GM10266 (cell line): ENCODE data around the gene SYT14.

Experiments used
- DNase-seq: peaks from one replicate; pipeline ENCODE4 v3.0.0; 2012; ENCODE audit errors: extremely low spot score
- CTCF ChIP-seq: IDR thresholded peaks from 2 replicates; pipeline ENCODE4 v1.5.1; 2012; ENCODE audit warnings: mild to moderate bottlenecking, low read depth; ENCODE audit not compliant: control insufficient read depth, insufficient read depth; ENCODE audit errors: missing control alignments

Gene SYT14

DNA sequence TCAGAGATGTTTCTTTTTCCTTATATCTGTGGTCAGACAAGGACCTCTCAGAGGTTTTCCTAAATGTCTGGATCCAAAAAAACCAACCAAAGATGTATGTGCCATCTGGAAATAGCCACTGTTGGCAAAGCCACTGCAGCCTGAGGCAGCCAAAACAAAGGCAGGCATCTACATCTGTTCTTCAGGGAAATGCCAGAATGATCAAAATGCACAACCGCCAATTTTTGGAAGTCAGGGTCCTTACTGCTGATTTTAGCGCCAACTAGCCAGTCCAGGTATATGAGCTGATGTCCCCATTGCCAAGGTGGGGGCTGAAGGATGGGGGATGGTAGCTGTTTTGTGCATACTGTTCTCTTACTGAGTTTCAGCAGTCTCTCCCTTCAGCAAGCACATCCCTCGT is 45.9 kb downstream of the SYT14 start:
- no peak for TF ChIP-seq CTCF
- DNase-seq: no peak

GRCh38 chr1:209985002-209985401 is 47.0 kb downstream of the SYT14 start:
- DNase-seq: no peak
- TF ChIP-seq CTCF: no peak

DNA sequence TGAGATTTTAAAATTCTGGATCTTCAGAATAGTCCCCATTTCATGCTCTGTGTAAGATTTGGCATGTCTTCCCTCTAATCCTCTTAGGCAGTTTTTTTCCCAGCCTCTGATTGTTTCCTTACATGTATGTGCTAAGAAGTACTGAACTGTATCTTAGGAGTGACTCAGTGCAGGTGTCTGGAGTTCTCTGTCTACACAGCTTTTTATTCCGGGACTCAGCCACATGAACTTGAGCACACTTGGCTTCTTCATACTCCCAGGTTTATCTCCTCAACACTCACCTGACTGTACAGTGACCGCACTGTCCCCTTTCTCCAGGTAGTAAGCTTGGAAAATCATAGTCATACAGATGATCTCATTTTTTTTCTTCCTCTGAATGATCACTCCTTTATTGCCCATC is 50.7 kb downstream of the SYT14 start:
- no peak for TF ChIP-seq CTCF
- no peak for DNase-seq

DNA sequence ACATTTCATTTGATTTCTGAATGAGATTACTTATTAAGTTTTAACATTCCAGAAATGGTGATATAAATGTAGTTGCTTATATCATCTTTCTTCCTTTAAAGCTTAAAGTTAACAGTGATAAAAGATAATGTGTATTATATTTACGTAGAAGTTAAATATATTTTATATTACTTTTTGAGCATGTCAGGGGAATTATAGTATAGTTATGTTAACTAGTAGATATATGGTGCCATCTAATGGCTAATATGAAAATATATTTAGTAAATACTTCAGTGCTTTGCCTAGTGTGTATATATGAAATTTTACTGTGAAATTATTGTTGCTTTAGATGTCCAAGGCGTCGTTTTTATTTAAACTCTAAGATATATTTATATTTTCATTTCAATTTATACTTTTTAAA is 51.5 kb downstream of the SYT14 start:
- peak; percentile 4 for DNase-seq
- TF ChIP-seq CTCF: no peak

GRCh38 chr1:209993061-209993830 is 55.2 kb downstream of the SYT14 start:
- no peak for DNase-seq
- no peak for TF ChIP-seq CTCF

DNA sequence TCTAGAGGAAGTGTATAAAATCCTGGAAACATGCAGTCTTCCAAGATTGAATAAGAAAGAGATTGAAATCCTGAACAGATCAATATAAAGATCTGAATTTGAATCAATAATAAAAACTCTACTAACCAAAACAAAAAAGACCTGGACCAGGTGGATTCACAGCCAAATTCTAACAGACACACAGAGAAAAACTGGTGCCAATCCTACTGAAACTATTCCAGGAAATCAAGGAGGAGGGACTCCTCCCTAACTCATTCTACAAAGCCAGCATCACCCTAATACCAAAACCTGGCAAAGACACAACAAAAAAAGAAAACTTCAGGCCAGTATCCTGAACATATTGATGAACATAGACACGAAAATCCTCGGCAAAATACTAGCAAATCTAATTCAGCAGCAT is 58.3 kb downstream of the SYT14 start:
- no peak for DNase-seq

More for the DNA sequence above, 58.3 kb downstream of the SYT14 start:
- no peak for TF ChIP-seq CTCF
